Measurements from ENCODE around the gene MRGPRX2.

GRCh38 chr11:19049351-19049750, 11.2 kb downstream of the MRGPRX2 start:
- TF ChIP-seq CTCF (IDR thresholded peaks at IDR 0.05) (no peak), POLR2A (IDR thresholded peaks at IDR 0.05) (no peak), EP300 (IDR thresholded peaks at IDR 0.05) (no peak), POLR2AphosphoS5 (IDR thresholded peaks at IDR 0.05) (no peak)
